GM21528 (cell line): ENCODE data around the gene KISS1R.

Experiments
- ATAC-seq: cut with Tn5 transposase; IDR thresholded peaks from one replicate; pipeline ENCODE4 v1.9.1; 2021; ENCODE audit warnings: mild to moderate bottlenecking, moderate library complexity; ENCODE audit not compliant: unreplicated experiment, low FRiP score

Gene KISS1R

DNA sequence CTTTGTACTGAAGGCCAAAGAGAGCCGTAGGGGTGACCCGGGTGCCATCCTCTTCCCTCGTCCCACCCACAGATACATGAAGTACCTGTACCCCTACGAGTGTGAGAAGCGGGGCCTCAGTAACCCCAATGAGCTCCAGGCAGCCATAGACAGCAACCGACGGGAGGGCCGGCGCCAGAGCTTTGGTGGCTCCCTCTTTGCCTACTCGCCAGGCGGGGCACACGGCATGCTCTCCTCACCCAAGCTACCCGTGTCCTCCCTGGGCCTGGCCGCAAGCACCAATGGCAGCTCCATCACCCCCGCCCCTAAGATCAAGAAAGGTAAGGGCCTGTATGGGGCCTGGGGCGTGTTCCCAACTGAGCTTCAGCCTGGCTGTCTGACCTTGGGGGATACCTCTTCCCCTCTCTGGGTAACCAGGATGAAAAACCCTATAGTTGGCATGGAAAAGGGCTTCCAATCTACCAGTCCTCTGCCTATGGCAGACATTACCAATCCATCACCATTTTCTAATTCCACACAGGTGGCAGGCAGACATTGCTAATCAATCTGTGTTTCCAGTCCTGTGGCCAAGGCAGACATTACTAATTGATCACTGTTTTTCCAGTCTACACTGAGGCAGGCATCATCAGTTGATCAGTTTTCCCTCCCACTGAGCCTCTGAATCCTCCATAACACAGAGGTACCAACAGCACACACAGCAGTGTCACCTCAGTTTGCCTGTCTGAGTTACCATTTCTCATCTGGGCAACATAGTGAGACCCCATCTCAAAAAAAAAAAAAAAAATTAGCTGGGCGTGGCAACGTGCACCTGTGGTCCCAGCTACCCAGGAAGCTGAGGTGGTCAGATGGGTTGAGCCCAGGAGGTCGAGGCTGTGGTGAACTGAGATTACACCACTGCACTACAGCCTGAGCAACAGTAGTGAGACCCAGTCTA, 47.9 kb downstream of the KISS1R start:
- ATAC-seq = no peak

DNA sequence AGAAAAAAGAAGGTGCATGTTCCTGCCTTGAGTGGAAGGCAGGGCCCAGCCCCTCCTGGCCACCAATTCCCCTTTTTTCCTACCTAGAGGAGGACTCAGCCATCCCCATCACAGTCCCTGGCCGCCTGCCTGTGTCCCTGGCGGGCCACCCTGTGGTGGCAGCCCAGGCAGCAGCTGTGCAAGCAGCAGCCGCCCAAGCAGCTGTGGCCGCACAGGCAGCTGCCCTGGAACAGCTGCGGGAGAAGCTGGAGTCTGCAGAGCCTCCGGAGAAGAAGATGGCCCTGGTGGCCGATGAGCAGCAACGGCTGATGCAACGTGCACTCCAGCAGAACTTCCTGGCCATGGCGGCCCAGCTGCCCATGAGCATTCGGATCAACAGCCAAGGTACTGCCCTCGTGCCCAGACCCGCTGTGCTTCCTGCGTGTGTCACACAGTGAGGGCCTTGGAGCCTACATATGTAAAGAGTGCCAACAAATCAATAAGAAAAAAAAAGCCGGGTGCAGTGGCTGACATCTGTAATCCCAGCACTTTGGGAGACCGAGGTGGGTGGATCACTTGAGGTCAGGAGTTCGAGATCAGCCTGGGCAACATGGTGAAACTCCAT, 49.5 kb downstream of the KISS1R start:
- ATAC-seq = no peak
